ENCODE measurements around the gene IFIT2. TPM values are rescaled to one million over a fixed set of nuclear protein-coding genes. Genes with fewer than 3 reads are reported as not detected.

IFIT2 gene
- polyA plus RNA-seq, 1 of the 3 experiments (the other 2 are of a cell fraction): 0.99 TPM

DNA sequence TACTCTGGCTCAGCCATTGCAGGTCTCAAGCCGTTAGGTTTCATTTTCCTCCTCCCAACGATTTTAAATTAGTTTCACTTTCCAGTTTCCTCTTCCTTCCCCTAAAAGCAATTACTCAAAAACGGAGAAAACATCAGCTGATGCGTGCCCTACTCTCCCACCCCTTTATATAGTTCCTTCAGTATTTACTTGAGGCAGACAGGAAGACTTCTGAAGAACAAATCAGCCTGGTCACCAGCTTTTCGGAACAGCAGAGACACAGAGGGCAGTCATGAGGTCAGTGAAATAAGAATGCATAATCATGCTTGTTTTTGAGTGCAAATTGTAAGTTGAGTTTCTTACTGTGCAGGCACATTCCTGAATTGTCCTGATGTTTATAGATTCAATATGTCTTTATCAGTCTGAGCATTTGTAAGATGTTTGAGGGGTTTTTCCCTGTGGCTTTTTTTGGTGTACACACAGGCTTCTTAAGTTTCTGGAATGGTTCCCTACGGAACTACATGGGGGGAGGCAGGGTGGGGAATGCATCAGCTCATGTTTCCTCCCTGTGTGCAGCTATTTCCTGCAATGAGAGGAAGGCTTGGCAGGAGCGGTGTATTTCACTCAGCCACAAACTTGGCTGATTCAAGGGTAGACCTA, 26.1 kb downstream of the IFIT2 start, which contains the start of gene IFIT3:
Gene IFIT3, plus strand, starts transcription at position 195 of the 639 bp plus-strand sequence. Its CDS starts 77 bp downstream, at position 272.
- Histone ChIP-seq H3F3A (replicated peaks; ENCODE audit: insufficient read depth) (peaks cover 17% of the 10 kb centered on the region), H3K4me1 (ENCODE audit: control insufficient read depth in 1 of 2, insufficient read depth in 2 of 2, low read depth in 1 of 2, low read length in 1 of 2) (peaks cover 0 to 20% of the 10 kb centered on the region in 2 experiments; a peak in 2 of 4 replicates), H3K27me3 (ENCODE audit: insufficient read depth) (no peaks in the 10 kb centered on the region), H3K4me3 (ENCODE audit: low read depth in 2 of 2, low read length in 1 of 2) (peak within 1 kb of the TSS; percentile 45 to 64; a peak in 3 of 4 replicates), H4K20me1 (ENCODE audit: insufficient read depth) (no peaks in the 10 kb centered on the region), H3K9ac (peak within 1 kb of the TSS; percentile 85), H3K79me2 (ENCODE audit: insufficient read depth) (peaks cover 12% of the 10 kb centered on the region; the same call in 1 of the 2 replicates), H3K9me2 (no peaks in the 10 kb centered on the region), H2AFZ (ENCODE audit: low read depth) (peak within 1 kb of the TSS; percentile 90), H3K27ac (ENCODE audit: low read depth in 2 of 2, low read length in 1 of 2) (peak within 1 kb of the TSS; percentile 85 to 97), H3K4me2 (peak within 1 kb of the TSS; percentile 79), H3K36me3 (replicated peaks in 1 of 2; ENCODE audit: control insufficient read depth in 1 of 2, insufficient read depth in 2 of 2, low read length in 1 of 2) (no peaks in the 10 kb centered on the region), H3K9me3 (no peaks in the 10 kb centered on the region)
- TF ChIP-seq RAD21 (IDR thresholded peaks at IDR 0.05; ENCODE audit: low read length) (no peak), TAF1 (IDR thresholded peaks at IDR 0.05; ENCODE audit: borderline replicate concordance, low read depth, low read length) (peak; percentile 51; the same call in 1 of the 2 replicates), TCF12 (IDR thresholded peaks at IDR 0.05) (peak; percentile 78), RCOR1 (IDR thresholded peaks at IDR 0.05; ENCODE audit: low read length) (no peak), NFIC (IDR thresholded peaks at IDR 0.05; ENCODE audit: borderline replicate concordance) (peak; percentile 84), GATA2 (CRISPR knock-in tag; IDR thresholded peaks at IDR 0.05) (no peak), SMC3 (IDR thresholded peaks at IDR 0.05; ENCODE audit: low read depth, low read length) (0 out of 2 replicates have a peak, but pooled peaks have one; percentile 10), RXRA (IDR thresholded peaks at IDR 0.05; ENCODE audit: borderline replicate concordance, low read depth) (peak; percentile 59; the same call in 1 of the 2 replicates), TEAD4 (IDR thresholded peaks at IDR 0.05; ENCODE audit: borderline replicate concordance, insufficient read depth) (peak; percentile 72), EP300 (IDR thresholded peaks at IDR 0.05; ENCODE audit: borderline replicate concordance in 1 of 2, low read depth in 1 of 2, low read length in 1 of 2) (peak in 1 of 2 experiments; percentile 73; a peak in 1 of 4 replicates), NRF1 (IDR thresholded peaks at IDR 0.05; ENCODE audit: low read depth, low read length) (no peak), ELF1 (IDR thresholded peaks at IDR 0.05) (peak; percentile 46; the same call in 1 of the 2 replicates), MEF2A (IDR thresholded peaks at IDR 0.05; ENCODE audit: borderline replicate concordance, low read depth) (peak; percentile 36; the same call in 1 of the 2 replicates), JUND (IDR thresholded peaks at IDR 0.05) (peak; percentile 40; the same call in 1 of the 2 replicates), GABPA (IDR thresholded peaks at IDR 0.05; ENCODE audit: low read depth) (peak; percentile 62), MXI1 (IDR thresholded peaks at IDR 0.05; ENCODE audit: low read depth, low read length) (no peak), POLR2AphosphoS5 (IDR thresholded peaks at IDR 0.05; ENCODE audit: low read depth, low read length) (peak; percentile 58; the same call in 1 of the 2 replicates)
- TF ChIP-seq, protein P1, sequence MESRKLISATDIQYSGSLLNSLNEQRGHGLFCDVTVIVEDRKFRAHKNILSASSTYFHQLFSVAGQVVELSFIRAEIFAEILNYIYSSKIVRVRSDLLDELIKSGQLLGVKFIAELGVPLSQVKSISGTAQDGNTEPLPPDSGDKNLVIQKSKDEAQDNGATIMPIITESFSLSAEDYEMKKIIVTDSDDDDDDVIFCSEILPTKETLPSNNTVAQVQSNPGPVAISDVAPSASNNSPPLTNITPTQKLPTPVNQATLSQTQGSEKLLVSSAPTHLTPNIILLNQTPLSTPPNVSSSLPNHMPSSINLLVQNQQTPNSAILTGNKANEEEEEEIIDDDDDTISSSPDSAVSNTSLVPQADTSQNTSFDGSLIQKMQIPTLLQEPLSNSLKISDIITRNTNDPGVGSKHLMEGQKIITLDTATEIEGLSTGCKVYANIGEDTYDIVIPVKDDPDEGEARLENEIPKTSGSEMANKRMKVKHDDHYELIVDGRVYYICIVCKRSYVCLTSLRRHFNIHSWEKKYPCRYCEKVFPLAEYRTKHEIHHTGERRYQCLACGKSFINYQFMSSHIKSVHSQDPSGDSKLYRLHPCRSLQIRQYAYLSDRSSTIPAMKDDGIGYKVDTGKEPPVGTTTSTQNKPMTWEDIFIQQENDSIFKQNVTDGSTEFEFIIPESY (IDR thresholded peaks at IDR 0.05; ENCODE audit: borderline replicate concordance, low read depth): 0 out of 2 replicates have a peak, but pooled peaks have one; percentile 14
- TF ChIP-seq, protein P2, sequence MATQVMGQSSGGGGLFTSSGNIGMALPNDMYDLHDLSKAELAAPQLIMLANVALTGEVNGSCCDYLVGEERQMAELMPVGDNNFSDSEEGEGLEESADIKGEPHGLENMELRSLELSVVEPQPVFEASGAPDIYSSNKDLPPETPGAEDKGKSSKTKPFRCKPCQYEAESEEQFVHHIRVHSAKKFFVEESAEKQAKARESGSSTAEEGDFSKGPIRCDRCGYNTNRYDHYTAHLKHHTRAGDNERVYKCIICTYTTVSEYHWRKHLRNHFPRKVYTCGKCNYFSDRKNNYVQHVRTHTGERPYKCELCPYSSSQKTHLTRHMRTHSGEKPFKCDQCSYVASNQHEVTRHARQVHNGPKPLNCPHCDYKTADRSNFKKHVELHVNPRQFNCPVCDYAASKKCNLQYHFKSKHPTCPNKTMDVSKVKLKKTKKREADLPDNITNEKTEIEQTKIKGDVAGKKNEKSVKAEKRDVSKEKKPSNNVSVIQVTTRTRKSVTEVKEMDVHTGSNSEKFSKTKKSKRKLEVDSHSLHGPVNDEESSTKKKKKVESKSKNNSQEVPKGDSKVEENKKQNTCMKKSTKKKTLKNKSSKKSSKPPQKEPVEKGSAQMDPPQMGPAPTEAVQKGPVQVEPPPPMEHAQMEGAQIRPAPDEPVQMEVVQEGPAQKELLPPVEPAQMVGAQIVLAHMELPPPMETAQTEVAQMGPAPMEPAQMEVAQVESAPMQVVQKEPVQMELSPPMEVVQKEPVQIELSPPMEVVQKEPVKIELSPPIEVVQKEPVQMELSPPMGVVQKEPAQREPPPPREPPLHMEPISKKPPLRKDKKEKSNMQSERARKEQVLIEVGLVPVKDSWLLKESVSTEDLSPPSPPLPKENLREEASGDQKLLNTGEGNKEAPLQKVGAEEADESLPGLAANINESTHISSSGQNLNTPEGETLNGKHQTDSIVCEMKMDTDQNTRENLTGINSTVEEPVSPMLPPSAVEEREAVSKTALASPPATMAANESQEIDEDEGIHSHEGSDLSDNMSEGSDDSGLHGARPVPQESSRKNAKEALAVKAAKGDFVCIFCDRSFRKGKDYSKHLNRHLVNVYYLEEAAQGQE (IDR thresholded peaks at IDR 0.05; ENCODE audit: low read depth, low read length): 0 out of 2 replicates have a peak, but pooled peaks have one; percentile 36
- TF ChIP-seq, protein P3, sequence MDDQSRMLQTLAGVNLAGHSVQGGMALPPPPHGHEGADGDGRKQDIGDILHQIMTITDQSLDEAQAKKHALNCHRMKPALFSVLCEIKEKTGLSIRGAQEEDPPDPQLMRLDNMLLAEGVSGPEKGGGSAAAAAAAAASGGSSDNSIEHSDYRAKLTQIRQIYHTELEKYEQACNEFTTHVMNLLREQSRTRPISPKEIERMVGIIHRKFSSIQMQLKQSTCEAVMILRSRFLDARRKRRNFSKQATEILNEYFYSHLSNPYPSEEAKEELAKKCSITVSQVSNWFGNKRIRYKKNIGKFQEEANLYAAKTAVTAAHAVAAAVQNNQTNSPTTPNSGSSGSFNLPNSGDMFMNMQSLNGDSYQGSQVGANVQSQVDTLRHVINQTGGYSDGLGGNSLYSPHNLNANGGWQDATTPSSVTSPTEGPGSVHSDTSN (IDR thresholded peaks at IDR 0.05): peak; percentile 69
- TF ChIP-seq, protein P4, sequence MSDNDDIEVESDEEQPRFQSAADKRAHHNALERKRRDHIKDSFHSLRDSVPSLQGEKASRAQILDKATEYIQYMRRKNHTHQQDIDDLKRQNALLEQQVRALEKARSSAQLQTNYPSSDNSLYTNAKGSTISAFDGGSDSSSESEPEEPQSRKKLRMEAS (IDR thresholded peaks at IDR 0.05; ENCODE audit: low read depth): peak; percentile 61; the same call in 1 of the 2 replicates
- peak; percentile 13 for DNase-seq
- WGBS (ENCODE audit: low lambda C conversion rate): 7% methylated on average over 7 of the region's 7 CpGs
- POLR2A ChIA-PET: no interaction called here
- CTCF ChIA-PET: no interaction called here
